CD4-positive, alpha-beta T cell treated with Interleukin-15 for 4 hours (primary cell): ENCODE data around the gene PSME2.

Source experiments
- DNase-seq: peaks from one replicate; pipeline ENCODE4 v3.0.0-alpha.2; 2020; ENCODE audit warnings: low spot score

The PSME2 gene

DNA sequence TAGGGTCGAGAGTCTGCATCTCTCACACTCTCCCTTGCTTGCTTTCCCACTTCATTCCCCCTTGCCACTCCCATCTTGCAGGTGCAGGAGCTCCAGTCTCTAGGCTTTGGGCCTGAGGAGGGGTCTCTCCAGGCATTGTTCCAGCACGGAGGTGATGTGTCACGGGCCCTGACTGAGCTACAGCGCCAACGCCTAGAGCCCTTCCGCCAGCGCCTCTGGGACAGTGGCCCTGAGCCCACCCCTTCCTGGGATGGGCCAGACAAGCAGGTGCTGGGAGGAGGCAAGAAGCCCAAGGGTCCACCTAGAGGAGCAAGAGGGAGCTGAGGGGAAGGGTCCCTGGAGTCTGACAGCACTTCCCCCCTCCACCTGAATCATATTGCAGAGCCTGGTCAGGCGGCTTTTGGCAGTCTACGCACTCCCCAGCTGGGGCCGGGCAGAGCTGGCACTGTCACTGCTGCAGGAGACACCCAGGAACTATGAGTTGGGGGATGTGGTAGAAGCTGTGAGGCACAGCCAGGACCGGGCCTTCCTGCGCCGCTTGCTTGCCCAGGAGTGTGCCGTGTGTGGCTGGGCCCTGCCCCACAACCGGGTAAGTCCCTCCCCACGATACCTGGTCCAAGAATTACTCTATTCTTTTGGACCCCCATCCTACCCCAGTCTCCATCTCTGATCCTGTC is 5.1 kb upstream of the PSME2 start:
- DNase-seq = no peak

GRCh38 chr14:24150993-24151392 is 4.6 kb upstream of the PSME2 start:
- DNase-seq = no peak

DNA sequence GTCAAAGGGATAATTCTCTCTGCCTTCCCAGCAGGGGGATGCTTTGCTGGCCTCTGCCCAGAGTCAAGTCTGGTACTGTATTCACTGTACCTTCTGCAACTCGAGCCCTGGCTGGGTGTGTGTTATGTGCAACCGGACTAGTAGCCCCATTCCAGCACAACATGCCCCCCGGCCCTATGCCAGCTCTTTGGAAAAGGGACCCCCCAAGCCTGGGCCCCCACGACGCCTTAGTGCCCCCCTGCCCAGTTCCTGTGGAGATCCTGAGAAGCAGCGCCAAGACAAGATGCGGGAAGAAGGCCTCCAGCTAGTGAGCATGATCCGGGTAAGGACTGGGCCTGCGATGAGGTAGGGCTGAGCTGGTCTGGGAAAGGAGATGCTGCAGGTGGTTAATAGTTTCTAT is 4.2 kb upstream of the PSME2 start:
- DNase-seq = no peak

GRCh38 chr14:24150061-24150460 is 3.7 kb upstream of the PSME2 start:
- no peak for DNase-seq

DNA sequence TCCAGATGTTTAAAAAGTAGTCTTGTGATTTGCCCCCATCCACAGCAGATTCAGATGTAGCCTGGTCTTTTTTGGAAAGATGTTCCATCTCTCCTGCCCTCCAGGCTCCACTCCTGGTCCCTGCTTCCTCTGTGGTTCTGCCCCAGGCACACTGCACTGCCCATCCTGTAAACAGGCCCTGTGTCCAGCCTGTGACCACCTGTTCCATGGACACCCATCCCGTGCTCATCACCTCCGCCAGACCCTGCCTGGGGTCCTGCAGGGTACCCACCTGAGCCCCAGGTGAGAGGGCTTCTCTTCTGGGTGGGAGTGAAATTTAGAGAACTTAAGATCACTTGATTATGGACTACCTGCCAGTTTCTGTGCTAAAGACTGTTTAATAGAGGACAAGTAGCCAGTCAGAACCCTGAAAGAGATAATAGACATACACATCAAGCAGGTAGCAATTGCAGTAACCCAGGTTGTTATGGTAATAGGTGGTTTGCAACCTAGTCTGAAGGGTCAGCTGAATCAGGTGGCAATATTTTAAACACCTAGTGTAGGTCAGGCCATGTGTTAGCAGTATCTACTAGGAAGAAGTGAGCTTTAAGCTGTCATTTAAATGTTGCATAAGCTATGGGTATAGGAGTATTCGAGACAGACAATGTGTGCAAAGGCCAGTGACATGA is 3.0 kb upstream of the PSME2 start:
- DNase-seq = no peak

DNA sequence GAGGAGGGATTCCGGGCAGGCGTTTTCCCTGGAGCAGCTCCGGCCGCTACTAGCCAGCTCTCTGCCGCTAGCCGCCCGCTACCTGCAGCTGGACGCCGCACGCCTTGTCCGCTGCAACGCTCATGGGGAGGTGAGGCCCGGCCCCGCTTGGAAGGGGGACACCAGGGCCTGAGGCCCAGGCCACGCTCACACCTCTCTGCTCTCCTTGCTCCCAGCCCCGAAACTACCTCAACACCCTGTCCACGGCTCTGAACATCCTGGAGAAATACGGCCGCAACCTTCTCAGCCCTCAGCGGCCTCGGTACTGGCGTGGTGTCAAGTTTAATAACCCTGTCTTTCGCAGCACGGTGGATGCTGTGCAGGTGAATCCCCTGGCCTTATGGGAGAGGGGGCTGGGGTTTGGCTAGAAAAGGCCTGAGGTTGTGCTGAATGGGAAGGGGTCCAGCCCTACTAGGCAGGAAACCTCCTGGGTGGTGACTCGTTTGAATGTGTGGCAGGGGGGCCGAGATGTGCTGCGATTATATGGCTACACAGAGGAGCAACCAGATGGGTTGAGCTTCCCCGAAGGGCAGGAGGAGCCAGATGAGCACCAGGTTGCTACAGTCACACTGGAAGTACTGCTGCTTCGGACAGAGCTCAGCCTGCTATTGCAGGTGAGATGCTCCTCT is 1.5 kb upstream of the PSME2 start:
- DNase-seq = no peak

DNA sequence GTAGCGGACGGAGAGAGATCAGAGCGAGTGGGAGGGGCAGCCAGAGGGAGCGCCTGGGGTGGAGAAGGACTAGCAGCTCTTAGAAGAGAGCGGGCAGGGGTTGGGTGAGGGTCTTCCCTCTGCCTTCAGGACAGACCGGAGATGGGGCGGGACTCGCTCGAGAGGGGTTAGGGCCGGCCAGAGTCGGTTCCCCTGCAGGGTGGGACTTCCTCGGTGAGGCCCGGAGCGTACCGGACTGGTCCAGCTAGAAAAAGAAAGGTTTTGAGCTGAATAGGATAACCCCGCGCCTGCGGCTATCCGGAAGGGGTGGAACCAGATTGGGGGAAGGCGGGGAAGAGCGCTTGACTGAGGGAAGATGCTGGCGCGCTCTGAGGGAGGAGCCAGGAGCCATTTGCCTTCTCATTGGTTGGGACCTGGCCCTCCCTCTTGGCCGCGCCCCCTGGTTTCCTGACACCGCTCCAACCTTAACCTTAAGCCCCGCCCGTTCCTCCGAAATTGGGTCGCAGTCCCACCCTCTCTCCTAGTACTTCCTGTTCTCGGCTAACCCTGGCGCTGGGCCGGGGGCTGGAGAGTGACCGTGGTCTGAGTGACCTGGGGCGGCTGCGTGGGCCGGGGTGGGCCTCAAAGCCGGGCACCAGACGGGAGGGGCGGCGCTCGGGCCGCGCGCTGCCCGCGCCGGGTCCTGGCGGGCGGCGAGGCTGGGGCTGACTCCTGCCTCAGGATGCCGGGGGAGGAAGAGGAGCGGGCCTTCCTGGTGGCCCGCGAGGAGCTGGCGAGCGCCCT is 759 bp upstream of the PSME2 start, which contains the start of gene RNF31:
Gene RNF31 (plus strand): TSS at position 521 of the 783 bp plus-strand sequence. CDS start 201 bp downstream, at position 722.
- DNase-seq = peak; percentile 96

- no peak for DNase-seq
Observed at GRCh38 chr14:24145690-24146452, 539 bp downstream of the PSME2 start.

- no peak for DNase-seq
Observed at GRCh38 chr14:24145219-24145618, 1.2 kb downstream of the PSME2 start.

DNA sequence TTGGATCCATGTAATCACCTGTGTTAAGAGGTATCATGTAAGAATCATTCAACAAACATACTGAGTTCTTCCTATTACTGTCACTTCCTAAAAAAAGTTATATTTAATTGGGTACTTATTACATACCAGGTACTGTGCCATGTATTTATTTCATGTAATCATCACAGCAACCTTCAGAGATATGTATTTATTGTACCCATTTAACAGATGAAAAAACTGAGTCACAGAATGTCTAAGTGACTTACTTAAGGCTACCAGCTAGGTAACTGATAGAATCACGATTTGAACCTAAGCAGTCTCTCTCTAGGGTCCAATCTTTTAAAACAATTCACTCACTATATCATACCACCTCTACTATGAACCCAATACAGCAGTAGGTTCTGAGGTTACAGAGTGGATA is 2.0 kb downstream of the PSME2 start:
- DNase-seq = no peak

- no peak for DNase-seq
Observed at GRCh38 chr14:24143511-24143910, 2.9 kb downstream of the PSME2 start.

DNA sequence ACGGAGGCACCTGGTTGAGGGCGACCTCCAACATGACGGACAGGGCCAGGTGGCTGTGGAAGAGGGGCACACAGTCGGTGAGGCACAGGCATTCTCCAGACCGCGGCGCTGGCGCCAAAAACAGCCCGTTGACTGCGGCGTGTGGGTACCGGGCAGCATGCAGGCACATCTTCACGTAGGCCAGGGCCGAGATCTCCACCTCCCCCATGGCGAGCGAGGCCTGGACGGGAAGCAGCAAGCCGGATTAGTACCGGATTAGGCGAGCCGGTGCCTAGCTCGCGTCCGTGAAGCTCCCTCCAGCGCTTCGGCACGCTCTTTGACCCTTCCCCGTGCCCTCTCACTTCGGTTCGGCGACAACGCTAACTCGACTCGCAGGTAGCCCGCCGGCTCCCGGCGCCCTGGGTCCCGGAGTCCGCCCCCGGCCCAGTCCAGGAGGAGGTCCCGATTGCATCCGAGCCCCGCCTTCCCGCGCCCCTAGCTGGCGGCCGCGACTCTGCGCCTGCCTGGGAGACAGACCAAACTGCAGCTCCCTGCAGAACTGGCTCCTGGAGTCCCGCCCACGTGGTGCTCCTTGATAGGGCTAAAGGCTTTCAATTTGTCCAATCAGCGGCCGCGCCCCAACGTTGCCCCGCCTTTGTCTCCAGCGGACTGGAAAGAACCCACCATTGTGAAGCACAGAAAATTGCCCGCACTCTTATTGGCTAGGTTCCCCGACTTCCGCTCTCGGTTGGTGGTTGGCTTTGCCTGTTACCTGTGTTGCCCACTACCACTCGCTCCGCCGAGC is 5.1 kb downstream of the PSME2 start, which contains the start of gene EMC9:
Gene EMC9 (minus strand): TSS at position 495 of the 784 bp plus-strand sequence. CDS start 287 bp downstream, at position 208.
- DNase-seq = peak; percentile 99

DNA sequence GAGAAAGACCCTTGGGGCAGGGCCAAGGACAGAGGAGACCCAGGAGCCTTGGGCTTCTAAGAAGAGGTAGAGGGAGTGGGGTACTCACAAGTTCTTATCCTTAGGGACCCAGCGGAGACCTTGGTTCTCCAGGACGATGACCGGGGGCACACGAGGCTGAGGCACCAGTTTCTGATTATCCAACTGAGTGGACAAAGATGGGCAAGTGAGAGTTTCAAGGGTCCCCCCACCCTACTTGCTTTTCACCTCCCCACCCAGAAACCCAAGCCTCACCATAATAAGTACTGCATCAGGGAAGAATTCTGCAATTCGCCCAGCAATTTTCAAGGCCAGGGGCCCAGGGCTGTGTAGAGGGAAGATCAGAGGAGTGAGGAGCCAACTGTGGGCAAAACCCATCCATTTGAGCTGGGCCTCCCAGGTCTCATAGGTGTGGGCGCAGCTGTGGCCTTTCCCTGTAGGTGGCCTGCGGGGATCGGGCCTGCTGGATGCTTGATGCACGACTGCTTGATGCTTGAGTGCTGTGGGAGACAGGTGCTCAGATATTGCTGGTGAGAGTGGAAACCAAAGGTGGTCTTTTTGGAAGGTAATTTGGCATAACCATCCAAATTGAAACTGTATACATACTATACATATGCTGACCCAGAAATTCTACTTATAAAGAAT is 7.0 kb downstream of the PSME2 start:
- DNase-seq = peak; percentile 21

DNA sequence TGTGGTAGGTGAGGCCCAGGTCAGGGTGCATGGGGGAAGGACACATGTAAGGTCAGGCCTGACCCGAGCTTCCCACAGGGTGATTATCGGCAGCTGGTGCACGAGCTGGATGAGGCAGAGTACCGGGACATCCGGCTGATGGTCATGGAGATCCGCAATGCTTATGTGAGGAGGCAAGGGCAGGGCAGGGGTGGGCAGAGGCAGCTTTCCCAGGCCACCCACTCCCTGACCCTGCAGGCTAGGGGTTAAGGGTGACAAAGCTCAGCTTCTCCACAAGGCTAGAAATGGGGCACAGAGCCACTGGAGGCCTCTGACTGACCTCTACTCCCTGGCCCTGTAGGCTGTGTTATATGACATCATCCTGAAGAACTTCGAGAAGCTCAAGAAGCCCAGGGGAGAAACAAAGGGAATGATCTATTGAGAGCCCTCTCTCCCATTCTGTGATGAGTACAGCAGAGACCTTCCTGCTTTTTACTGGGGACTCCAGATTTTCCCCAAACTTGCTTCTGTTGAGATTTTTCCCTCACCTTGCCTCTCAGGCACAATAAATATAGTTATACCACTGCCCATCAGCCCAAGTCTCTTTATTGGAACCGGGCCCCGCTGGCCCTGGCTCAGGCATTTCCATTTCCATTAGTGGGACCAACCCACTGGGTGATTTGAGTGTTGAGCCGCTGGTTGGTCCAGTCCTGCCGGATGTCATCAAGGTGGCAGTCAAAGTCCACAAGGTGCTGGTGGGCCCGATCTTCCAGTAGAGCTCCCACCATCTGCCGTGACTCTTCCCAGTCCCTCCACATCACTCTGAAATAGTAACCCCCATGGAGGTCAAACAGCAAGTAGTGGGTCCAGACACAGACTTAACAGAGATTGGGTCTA is 7.8 kb downstream of the PSME2 start:
- DNase-seq = no peak

DNA sequence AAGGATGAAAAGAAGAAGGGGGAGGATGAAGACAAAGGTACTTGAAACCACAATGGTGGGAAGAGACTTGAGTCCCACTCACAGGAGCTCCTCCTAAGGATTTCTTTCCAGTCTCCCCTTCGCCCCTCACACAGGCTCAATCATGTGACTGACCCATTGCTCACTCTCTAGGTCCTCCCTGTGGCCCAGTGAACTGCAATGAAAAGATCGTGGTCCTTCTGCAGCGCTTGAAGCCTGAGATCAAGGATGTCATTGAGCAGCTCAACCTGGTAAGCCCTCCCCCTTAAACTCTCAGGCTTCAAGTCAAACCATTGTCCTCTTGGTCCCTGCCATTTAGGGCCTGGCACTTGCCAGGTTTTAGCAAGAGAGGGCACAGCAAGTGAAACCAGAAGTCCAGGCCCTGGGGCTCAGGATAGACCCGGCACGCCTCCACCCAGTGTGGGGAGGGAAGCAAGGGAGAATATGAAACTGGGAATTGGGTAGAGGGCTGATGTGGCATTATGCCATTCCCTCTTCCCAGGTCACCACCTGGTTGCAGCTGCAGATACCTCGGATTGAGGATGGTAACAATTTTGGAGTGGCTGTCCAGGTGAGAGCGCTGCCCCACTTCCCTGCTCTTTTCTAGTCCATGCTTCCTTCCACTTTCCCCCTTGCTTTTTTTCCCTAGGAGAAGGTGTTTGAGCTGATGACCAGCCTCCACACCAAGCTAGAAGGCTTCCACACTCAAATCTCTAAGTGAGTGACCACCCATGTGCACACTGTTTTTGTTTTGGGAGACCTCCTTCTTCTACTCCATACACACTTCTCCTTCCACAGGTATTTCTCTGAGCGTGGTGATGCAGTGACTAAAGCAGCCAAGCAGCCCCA is 8.6 kb downstream of the PSME2 start:
- no peak for DNase-seq

- no peak for DNase-seq
Observed at GRCh38 chr14:24136684-24137528, 9.5 kb downstream of the PSME2 start.
